NT2/D1 (cell line): ENCODE measurements around the gene FBL.
"Not testable (repeated sequence)": the region's sequence is repeated elsewhere in the genome, so short reads cannot be mapped to it uniquely, and the experiment has no call there.

Experiments used
- DNase-seq: peaks from one replicate; pipeline ENCODE4 v3.0.0-alpha.2; 2011; ENCODE audit warnings: low read depth, low spot score
- H3K27me3 ChIP-seq: 2 replicates; pipeline ENCODE4 v1.6.0; 2011; ENCODE audit warnings: mild to moderate bottlenecking; ENCODE audit not compliant: insufficient read length, insufficient read depth
- H3K36me3 ChIP-seq: 2 replicates; pipeline ENCODE4 v1.6.1; 2011; ENCODE audit warnings: mild to moderate bottlenecking, low read length, mixed read lengths; ENCODE audit not compliant: insufficient read depth, insufficient read length
- H3K4me1 ChIP-seq: 2 replicates; pipeline ENCODE4 v1.5.1; 2011; ENCODE audit not compliant: insufficient read depth, insufficient read length
- H3K4me3 ChIP-seq: 2 replicates; pipeline ENCODE4 v1.5.1; 2011; ENCODE audit warnings: low read depth; ENCODE audit not compliant: insufficient read length
- H3K9ac ChIP-seq: 2 replicates; pipeline ENCODE4 v1.6.0; 2011; ENCODE audit warnings: low read depth; ENCODE audit not compliant: insufficient read length
- H3K9me3 ChIP-seq: 2 replicates; pipeline ENCODE4 v1.5.1; 2011; ENCODE audit warnings: mild to moderate bottlenecking, low read length; ENCODE audit not compliant: insufficient read depth
- SUZ12 ChIP-seq: IDR thresholded peaks from 2 replicates; pipeline ENCODE4 v1.6.1; 2011; ENCODE audit not compliant: insufficient read length, insufficient read depth; ENCODE audit errors: extremely low read depth
- YY1 ChIP-seq: IDR thresholded peaks from 2 replicates; pipeline ENCODE4 v1.6.1; 2011; ENCODE audit not compliant: insufficient read length, insufficient read depth
- ZNF274 ChIP-seq: IDR thresholded peaks from 2 replicates; pipeline ENCODE4 v1.6.1; 2011; ENCODE audit warnings: mild to moderate bottlenecking, low read depth, low read length

Gene FBL

DNA sequence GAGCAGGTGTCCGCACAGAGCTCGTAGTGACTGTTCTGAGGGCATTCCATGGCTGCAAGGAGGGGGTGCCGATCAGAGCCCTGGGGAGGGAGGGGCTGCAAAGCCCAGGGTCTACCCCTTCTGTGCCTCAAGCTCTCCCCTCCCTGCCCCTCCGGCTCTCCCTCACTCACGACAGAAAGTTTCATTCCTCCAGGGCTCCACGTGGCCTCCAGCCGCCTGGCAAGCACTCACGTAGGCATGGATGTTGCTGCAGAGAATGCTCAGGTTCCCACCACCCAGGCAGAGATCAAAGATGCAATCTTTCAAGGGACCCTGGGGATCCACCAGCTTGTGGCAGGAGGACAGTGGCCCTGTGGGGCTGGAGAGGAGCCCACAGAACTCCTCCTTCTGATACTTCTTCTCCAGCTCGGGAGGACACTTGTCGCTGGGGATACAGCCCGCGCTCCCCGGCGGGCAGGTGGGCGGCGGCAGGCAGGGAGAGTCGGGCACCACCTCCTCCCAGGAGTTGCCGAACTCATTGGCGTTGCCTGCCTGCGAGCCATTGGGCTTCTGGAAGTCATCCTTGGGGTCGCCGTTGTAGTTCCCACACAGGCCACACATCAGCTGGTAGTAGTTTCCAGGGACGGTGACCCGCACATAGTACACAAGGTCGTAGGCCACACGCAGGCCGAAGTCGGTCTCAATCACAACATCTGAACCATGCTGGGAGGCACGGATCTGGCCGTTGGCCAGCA, 39.8 kb upstream of the FBL start:
- not testable (repeated sequence) for H3K4me3 ChIP-seq, H3K27me3 ChIP-seq, H3K4me1 ChIP-seq, H3K9ac ChIP-seq, H3K9me3 ChIP-seq, H3K36me3 ChIP-seq, DNase-seq

DNA sequence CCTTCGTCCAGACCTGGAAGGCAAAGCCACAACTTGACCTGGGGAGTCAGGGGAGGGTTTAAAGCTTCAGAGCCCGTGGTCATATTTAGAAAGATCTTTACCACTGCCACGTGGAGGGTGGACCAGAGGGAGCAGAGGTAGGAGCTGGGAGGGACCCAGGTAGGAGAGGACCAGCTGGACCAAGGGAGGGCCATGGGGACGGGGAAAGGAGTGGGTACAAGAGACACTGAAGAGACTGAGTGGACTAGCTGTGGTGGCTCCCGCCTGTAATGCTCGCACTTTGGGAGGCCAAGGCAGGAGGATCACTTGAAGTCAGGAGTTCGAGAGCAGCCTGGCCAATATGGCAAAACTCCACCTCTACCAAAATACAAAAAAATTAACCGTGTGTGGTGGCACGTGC, 38.5 kb upstream of the FBL start:
- H3K9ac ChIP-seq, DNase-seq, H3K4me3 ChIP-seq, H3K27me3 ChIP-seq, H3K36me3 ChIP-seq, H3K9me3 ChIP-seq, H3K4me1 ChIP-seq: not testable (repeated sequence)

DNA sequence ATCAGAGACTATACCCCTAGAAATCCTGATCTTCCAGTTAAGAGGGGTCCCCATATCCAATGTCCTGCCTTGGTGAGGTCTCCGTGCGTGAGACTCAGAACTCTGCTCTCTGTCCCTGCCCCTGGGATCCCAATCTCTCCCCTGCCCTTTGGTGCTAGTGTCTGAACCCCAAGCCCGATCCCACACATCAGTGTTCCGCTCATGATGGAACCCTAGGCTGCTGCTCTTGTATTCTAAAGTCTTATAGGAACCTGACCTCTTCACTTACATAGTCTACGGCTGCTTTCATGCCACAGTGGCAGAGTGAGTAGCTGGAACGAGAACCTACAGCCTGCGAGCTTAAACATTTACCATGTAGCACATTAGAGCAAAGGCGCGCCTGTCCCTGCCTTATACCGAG, 36.5 kb upstream of the FBL start:
- not testable (repeated sequence) for H3K9me3 ChIP-seq, H3K4me3 ChIP-seq, H3K27me3 ChIP-seq, H3K9ac ChIP-seq, H3K4me1 ChIP-seq, DNase-seq, H3K36me3 ChIP-seq

GRCh38 chr19:39881495-39882110, 35.4 kb upstream of the FBL start:
- not testable (repeated sequence) for H3K36me3 ChIP-seq, DNase-seq

DNA sequence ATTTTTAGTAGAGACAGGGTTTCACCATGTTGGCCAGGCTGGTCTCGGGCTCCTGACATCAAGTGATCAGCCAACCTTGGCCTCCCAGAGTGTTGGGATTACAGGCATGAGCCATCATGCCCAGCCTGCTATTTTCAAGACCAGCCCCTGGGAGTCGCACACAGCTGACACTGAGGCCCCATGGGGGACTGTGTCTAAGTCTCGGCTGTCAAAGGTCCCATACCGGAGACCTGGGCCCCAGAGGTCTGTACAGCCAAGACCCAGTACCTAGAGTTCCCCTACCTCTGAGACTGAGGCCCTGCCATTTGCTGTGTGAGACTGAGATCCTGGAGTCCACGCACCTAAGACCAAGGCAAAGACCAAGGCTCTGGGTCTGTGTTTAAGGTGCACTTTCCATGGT, 34.1 kb upstream of the FBL start:
- not testable (repeated sequence) for H3K9ac ChIP-seq, H3K4me1 ChIP-seq, DNase-seq, H3K4me3 ChIP-seq, H3K36me3 ChIP-seq, H3K27me3 ChIP-seq, H3K9me3 ChIP-seq

More at GRCh38 chr19:39881495-39882110, 35.4 kb upstream of the FBL start:
- not testable (repeated sequence) for H3K27me3 ChIP-seq, H3K4me3 ChIP-seq, H3K9ac ChIP-seq, H3K9me3 ChIP-seq, H3K4me1 ChIP-seq

DNA sequence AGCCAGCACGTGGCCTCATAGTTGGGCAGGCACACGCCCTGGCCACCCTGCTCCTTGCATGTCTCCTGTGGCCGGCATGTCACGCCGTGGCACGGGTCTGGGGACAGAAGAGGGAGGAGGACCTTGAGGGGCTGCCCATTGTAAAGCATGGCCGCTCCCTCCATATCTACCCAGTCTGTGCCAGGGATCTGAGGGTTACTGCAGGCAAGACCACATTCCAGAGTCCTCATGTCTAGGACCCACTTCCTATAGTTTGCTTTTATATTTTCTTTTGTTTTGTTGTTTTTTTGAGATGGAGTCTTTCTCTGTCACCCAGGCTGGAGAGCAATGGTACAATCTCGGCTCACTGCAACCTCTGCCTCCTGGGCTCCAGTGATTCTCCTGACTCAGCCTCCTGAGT, 33.6 kb upstream of the FBL start:
- not testable (repeated sequence) for H3K9ac ChIP-seq, H3K27me3 ChIP-seq, H3K9me3 ChIP-seq, H3K36me3 ChIP-seq, H3K4me1 ChIP-seq, DNase-seq, H3K4me3 ChIP-seq

DNA sequence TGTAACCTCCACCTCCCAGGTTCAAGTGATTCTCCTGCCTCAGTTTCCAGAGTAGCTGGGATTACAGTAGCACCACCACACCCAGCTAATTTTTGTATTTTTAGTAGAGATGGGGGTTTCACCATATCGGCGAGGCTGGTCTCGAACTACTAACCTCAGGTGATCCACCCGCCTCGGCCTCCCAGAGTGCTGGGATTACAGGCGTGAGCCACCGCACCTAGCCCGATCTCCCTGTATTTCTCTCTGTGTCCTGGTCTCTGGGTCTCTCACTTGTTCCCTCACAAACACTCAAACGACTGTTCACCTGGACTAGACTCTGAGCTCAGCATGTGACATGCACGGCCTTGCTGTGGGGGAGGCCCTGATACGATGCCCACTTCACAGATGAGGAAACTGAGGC, 32.7 kb upstream of the FBL start:
- not testable (repeated sequence) for H3K4me1 ChIP-seq, DNase-seq, H3K27me3 ChIP-seq, H3K9ac ChIP-seq, H3K4me3 ChIP-seq, H3K9me3 ChIP-seq, H3K36me3 ChIP-seq

GRCh38 chr19:39878398-39878797, 32.2 kb upstream of the FBL start:
- Histone ChIP-seq H3K9me3 (no peaks in the 10 kb centered on the region), H3K9ac (no peak overlapping the region), H3K36me3 (no peaks in the 10 kb centered on the region), H3K27me3 (no peaks in the 10 kb centered on the region), H3K4me3 (no peak overlapping the region), H3K4me1 (no peaks in the 10 kb centered on the region)
- no peak for DNase-seq
- TF ChIP-seq YY1 (no peak), SUZ12 (no peak), ZNF274 (no peak)

DNA sequence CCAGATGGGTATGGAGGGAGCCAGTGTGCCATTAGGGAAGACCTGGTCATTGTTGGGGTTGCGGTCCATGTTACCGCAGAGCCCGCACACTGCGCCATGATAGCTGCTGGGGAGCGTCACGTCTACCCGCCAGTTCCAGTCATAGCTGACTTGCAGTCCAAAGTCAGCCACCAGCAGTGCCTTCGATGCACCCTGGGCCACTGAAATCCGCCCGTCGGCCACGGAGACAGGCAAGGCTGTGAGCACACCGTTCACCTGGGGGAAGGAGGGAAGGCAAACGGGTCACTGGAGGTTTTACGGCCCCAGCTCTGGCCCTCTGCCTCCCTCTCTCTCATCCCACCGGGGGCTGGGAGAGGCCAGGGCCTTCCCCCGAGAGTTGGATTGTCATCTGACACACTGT, 31.8 kb upstream of the FBL start:
- H3K36me3 ChIP-seq, H3K27me3 ChIP-seq, H3K9me3 ChIP-seq, H3K4me3 ChIP-seq, DNase-seq, H3K4me1 ChIP-seq, H3K9ac ChIP-seq: not testable (repeated sequence)

DNA sequence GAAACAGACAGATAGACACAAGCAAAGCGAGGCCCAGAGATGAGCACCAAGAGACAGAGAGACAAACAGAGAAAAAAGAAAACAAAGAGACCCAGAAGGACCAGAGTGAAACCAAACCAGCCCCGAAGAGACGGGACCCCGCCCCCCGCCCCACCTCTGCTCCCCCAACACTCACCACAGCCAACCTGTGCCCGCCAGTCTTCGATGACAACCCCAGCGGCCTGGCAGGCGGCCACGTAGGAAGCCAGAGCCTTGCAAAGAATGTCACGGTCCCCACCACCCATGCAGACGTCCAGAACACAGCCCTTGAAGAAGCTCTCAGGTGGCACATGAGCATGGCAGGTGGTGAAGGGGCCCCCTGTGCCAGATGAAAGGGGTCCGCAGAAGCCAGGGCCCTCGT, 31.3 kb upstream of the FBL start:
- not testable (repeated sequence) for H3K9me3 ChIP-seq, H3K4me1 ChIP-seq, H3K4me3 ChIP-seq, DNase-seq, H3K27me3 ChIP-seq, H3K36me3 ChIP-seq, H3K9ac ChIP-seq

DNA sequence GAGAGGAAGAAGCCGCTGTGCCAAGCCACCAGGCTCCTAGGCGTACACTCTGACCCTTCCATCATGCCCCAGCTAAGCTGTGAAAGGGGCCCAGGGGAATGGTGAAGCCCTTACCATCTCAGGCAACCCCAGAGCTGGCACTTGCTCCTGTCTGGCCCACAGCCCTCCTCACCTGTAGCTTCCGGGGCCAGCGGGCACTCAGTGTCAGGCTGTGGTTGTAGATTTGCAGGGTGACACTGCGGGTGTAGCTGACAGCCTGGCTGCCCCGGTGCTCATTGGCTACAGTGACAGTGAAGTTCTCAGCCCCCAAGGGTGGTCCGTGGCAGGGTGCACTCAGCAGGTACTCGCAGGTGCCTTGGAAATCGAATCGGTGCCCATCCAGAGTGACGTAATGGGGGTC, 30.3 kb upstream of the FBL start:
- not testable (repeated sequence) for H3K9me3 ChIP-seq, H3K4me3 ChIP-seq, DNase-seq, H3K27me3 ChIP-seq, H3K9ac ChIP-seq, H3K4me1 ChIP-seq, H3K36me3 ChIP-seq

DNA sequence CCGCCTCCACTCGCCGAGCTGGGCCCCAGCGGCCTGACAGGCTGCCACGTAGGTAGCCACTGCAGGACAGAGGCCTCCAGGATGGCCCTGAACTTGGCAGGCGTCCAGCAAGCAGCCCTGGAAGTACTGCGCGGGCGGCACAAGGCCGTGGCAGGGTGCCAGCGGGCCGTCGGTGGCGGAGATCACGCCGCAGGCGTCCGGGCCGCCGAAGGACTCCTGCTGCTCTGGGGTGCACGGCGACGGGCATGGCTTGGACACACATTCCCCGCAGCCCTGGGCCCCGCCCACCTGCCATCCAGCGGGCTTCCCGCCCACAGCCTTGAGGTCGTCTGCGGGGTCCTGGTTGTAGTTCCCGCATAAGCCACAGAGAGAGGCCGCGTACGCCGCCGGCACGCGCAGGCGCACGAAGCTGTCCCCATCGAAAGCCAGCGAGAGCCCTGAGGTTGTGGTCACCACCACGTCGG, 29.3 kb upstream of the FBL start:
- H3K36me3 ChIP-seq, H3K27me3 ChIP-seq, H3K9me3 ChIP-seq, H3K4me1 ChIP-seq, H3K4me3 ChIP-seq, H3K9ac ChIP-seq, DNase-seq: not testable (repeated sequence)
